ENCODE measurements around the gene PMEL. TPM values are rescaled to one million over a fixed set of nuclear protein-coding genes. Genes with fewer than 3 reads are reported as not detected.

PMEL gene
- total RNA-seq, 1 donor from 2014 or later: 0.32 TPM

DNA sequence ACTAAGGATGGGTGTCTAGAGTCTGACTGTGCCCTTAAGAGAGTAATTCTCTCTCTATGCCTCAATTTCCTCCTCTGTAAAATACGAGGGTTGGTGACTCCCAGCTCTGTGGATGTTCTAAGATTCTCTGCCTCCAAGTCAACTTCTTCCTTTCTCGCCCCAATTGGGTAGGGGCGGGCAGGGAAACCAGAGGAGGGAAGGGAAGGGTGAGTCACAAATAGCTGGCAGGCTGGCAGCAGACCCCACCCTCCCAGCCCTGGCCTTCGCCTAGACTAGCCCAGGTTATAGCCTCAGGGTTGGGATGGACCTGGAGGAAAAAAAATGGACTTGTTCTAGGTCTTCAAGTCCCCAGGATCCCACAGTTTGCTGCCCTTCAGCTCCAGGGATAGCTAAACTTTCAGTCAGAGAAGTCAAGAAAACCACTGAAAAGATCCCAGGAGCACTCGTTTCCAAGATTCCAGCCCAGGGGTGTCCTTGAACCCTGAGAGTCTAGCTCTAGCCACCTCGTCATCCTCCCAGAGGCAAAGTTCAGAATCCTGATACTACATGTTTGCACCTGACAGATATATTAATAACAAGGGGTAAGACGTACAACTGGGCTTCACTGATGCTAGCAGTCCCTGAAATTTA is 32.6 kb downstream of the PMEL start:
- DNase-seq (ENCODE audit: low spot score): no peak
- Mint-ChIP-seq H3K9me3 (no peaks in the 10 kb centered on the region), H3K36me3 (ENCODE audit: low read depth) (peaks cover 56% of the 10 kb centered on the region), H3K4me1 (ENCODE audit: low read depth) (peaks cover 62% of the 10 kb centered on the region), H3K27ac (peak overlapping the region; percentile 81), H3K27me3 (ENCODE audit: low read depth) (no peaks in the 10 kb centered on the region), H3K4me3 (ENCODE audit: low read depth) (peak overlapping the region; percentile 99)
- intact Hi-C loops (cut with micrococcal nuclease): loop anchor here (5.0 kb wide), 1 partner anchor 951 kb away; the partner anchor contains the start of gene TESPA1

DNA sequence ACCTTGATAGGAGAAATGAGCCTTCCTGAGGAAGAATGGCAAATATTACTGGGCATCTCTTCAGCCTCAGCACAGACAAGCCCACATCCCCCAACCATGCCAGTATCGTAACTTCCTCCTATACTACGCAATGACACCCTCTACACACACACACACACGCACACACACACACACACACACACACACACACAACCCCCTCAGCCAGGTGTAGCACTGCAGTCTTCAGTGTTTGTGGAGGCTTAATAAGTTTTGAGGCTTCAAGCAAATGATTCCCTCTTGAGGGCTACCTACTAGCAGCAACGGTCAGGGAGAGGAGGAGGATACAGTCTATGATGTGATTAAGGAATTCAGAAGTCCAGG is 33.3 kb downstream of the PMEL start:
- DNase-seq (ENCODE audit: low spot score): no peak
- Mint-ChIP-seq H3K4me3 (ENCODE audit: low read depth) (peak overlapping the region; percentile 99), H3K4me1 (ENCODE audit: low read depth) (peaks cover 62% of the 10 kb centered on the region), H3K36me3 (ENCODE audit: low read depth) (peaks cover 48% of the 10 kb centered on the region), H3K27ac (peak overlapping the region; percentile 81), H3K27me3 (ENCODE audit: low read depth) (no peaks in the 10 kb centered on the region), H3K9me3 (no peaks in the 10 kb centered on the region)
- intact Hi-C loops (cut with micrococcal nuclease): loop anchor here (5.0 kb wide), 1 partner anchor 950 kb away; the partner anchor contains the start of gene TESPA1

DNA sequence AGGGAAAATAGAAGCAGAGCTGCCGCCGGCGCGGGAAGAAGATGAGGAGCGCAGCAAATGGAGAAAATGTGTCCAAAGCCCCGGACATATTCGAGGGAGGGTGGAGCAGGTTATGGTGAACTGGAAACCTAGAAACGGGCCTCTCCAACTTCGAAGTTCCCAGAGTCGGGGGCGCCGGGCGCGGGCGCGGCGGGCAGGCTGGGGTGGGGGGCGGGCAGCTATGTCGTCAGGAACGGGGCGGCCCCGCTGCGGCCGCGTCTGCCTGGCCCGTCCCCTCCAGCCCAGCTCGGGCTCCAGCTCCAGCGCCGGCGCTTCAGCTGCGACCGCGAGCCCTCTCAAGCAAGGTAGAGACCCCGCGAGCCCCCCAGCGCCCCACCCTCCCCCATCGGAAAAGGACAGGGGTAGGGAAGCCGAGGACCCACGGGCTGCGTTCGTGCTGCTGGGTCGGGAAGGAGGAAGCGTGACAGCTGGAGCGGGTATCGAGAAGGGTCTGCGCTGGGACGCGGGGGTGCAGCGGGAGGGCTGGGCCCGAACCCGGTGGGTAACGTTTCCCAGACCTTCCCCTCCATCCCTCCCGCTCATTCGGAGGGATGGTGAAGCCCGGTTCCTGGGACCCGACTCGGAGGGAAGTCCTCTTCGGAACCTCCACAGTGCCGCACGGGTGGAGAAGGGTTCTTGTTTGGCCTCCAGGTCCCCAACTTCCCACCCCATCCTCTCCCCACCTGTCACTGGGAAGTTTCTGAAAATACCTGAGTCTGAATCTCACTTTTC is 33.9 kb downstream of the PMEL start:
- no peaks in the 10 kb centered on the region for H3K9me3 Mint-ChIP-seq
- peak overlapping the region; percentile 99 for H3K4me3 Mint-ChIP-seq (ENCODE audit: low read depth)
- H3K27me3 Mint-ChIP-seq (ENCODE audit: low read depth): no peaks in the 10 kb centered on the region
- intact Hi-C loops (cut with micrococcal nuclease): loop anchor here (1.0 to 5.0 kb wide), 3 partner anchors 8 to 950 kb away; partner anchors contain the start of genes SUOX and TESPA1
- DNase-seq (ENCODE audit: low spot score): no peak
- peak overlapping the region; percentile 98 for H3K27ac Mint-ChIP-seq
- peaks cover 45% of the 10 kb centered on the region for H3K36me3 Mint-ChIP-seq (ENCODE audit: low read depth)
- peaks cover 57% of the 10 kb centered on the region for H3K4me1 Mint-ChIP-seq (ENCODE audit: low read depth)

DNA sequence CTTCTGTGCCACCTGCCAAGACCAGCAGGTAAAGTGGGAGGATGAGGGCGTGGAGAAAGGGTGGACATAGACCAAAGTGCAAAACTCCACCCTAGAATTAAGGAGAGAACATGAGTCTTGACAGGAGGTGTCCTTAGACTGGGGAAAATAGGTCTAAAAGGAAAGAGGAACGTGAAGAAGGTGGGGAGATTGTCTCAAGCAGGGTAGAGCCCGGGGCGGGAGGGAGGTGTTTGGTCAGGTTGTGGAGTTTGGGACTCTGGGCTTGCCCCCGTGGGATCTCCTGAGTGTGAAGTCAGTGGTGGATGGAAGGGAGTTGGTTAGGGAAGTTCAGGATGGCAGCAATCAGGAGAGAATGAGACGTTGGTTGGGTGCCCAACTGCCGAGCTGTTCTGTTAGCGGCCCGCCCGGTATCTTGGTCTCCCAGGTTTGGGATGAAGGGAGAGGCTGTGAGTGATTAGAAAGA is 34.5 kb downstream of the PMEL start:
- intact Hi-C loops (cut with micrococcal nuclease): loop anchor here (1.0 to 5.0 kb wide), 3 partner anchors 9 to 949 kb away; partner anchors contain the start of genes SUOX and TESPA1
- H3K4me3 Mint-ChIP-seq (ENCODE audit: low read depth): peak overlapping the region; percentile 99
- no peaks in the 10 kb centered on the region for H3K9me3 Mint-ChIP-seq
- H3K27ac Mint-ChIP-seq: peak overlapping the region; percentile 98
- no peaks in the 10 kb centered on the region for H3K27me3 Mint-ChIP-seq (ENCODE audit: low read depth)
- H3K4me1 Mint-ChIP-seq (ENCODE audit: low read depth): peaks cover 54% of the 10 kb centered on the region
- peaks cover 44% of the 10 kb centered on the region for H3K36me3 Mint-ChIP-seq (ENCODE audit: low read depth)
- DNase-seq (ENCODE audit: low spot score): no peak

DNA sequence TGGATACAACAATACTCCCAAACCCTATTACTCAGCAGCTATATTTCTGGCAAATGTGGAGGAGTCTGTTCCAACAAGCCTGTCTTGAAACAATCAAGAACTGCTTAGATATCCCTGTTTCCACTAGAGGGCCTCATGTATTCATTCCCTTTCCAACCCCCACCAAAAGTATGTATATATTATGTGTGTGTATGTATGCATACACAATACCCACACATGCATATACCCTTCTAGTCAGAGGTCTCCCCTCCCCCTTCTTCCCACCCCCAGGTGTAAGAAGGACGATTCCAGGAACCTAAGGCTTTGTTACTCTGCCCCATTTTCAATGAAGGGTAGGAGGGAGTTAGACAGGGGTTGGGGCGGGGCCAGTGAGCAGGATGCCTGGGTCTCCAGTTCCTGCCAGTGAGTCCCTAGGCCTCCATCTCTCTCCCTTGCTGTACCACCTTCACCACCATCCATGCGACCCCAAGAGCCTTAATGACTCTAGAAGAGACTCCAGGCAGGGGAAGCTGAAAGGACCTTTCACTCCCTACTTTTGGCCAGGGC is 35.0 kb downstream of the PMEL start, which contains the start of gene DGKA:
Gene DGKA, plus strand, starts transcription at position 392 of the 546 bp plus-strand sequence. CDS start 5,342 bp downstream, outside the sequence.
- Mint-ChIP-seq H3K4me3 (ENCODE audit: low read depth) (peak within 1 kb of the TSS; percentile 99), H3K4me1 (ENCODE audit: low read depth) (peaks cover 55% of the 10 kb centered on the region), H3K9me3 (no peaks in the 10 kb centered on the region), H3K36me3 (ENCODE audit: low read depth) (peaks cover 43% of the 10 kb centered on the region), H3K27me3 (ENCODE audit: low read depth) (no peaks in the 10 kb centered on the region), H3K27ac (peak within 1 kb of the TSS; percentile 98)
- intact Hi-C loops (cut with micrococcal nuclease): loop anchor here (1.0 to 5.0 kb wide), 4 partner anchors 9 to 949 kb away; partner anchors contain the start of genes SUOX and TESPA1
- DNase-seq (ENCODE audit: low spot score): peak; percentile 71

DNA sequence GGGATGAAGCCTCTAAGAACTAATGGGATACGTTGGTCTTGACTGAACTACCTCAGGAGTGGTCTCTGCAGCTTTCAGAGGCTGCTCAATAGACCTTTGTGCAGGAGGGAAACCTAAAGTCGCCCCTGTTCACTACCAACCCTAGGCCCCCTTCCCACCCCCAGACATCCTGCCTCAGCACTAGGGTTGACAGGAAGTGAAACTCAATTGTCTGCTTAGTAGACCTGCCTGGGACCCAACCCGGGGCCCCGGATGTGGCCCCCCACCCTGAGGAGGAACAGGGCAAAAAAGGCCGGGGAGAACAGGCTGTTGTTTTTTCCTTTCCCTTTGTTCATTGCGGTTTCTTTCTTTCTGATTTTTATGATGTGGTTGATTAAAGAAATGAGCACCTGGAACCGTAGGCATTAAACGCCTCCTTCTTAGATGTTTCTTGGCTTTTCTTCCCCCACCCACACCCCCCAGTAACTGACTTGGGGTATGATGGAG is 36.5 kb downstream of the PMEL start:
- H3K27ac Mint-ChIP-seq: peak overlapping the region; percentile 98
- no peaks in the 10 kb centered on the region for H3K27me3 Mint-ChIP-seq (ENCODE audit: low read depth)
- intact Hi-C loops (cut with micrococcal nuclease): loop anchor here (1.0 to 10.0 kb wide), 4 partner anchors 112 to 705 kb away; partner anchors contain the start of genes BAZ2A, RPS26 and ZC3H10
- peak; percentile 86 for DNase-seq (ENCODE audit: low spot score)
- peaks cover 54% of the 10 kb centered on the region for H3K4me1 Mint-ChIP-seq (ENCODE audit: low read depth)
- no peaks in the 10 kb centered on the region for H3K9me3 Mint-ChIP-seq
- H3K36me3 Mint-ChIP-seq (ENCODE audit: low read depth): peaks cover 49% of the 10 kb centered on the region
- peak overlapping the region; percentile 99 for H3K4me3 Mint-ChIP-seq (ENCODE audit: low read depth)

DNA sequence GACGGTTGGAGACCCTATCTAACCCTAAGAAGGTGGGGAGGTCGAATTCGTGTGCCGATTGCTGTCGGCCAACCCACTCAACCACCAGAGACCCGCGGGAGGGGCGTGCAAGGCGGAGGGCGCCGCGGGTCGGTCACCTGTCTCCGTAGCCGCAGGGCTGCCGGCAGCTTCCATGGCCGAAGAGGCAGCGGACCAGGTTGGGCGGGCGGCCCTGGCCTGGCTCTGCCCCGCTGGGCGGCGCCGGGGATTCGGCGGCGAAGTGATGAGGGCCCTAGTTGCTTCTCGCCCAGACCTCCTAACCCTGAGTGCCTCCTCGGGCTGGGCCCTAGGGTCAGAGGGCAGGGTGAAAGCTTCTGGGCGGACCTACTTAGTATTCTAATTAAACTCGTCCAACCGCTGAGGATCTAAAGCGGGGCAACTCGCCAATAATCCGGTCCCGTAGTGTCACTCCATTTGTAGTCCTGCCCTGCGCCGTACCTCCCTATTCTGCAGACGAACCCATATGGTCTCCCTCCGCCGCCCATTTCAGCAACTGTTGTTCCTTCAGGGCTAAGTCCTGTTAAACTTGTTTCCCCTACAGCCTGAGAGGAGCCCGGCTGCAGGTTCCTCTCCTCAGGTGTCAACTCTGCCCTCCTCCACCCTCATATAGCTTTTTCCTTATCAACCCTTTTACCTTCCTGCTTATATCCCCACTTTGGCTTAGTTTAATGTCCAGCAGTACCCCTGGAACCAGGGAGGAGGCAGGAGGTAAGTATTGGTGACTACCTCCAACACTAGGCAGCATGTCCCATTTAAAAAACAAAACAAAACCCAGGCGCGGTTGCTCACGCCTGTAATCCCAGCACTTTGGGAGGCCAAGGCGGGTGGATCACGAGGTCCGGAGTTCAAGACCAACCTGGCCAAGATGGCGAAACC is 38.0 kb downstream of the PMEL start, which contains the start of gene PYM1:
Gene PYM1, minus strand, starts transcription at position 307 of the 915 bp plus-strand sequence. Its CDS starts 133 bp downstream, at position 174.
- H3K36me3 Mint-ChIP-seq (ENCODE audit: low read depth): peaks cover 48% of the 10 kb centered on the region

DNA sequence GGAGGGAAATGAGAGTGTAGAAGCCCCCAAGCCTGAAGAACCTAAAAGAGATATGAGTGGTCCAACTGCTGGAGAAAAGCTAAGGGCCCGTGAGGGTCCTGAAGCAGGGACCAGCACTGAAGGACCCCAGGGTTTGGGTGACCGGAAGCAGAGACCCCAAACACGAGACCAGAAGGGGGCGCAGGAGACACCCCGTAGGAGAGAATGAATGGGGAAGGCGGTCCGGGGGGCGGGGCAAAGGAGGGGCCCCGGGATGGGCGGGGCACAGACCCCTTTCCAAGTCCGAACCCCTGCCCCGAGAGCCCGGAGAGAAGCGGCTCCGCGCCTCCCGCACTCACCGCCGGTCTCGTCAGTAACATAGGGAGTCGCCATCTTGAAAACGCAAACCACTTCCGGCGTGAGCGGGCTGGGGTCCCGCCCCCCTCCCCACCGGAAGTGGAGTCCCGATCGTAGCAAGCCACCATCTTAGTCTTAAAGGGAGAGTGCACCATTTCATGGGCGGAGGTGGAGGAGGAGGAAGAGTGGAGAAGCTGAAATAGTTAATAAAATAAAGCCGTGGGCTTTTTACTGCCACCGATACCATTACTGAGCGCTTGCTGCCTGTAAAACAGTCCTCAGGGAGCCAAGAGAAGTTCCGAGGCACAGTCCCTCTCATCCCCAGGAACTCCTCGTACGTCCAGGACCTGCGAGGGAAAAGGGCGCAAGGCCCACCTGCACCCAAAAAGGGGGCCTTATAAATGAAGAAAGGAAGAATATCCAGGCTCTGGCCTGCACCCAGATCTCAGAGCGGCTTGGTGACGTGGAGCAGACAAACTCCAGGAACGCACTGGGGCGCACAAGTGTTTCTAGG is 38.9 kb downstream of the PMEL start:
- intact Hi-C loops (cut with micrococcal nuclease): loop anchor here (1.0 to 10.0 kb wide), 5 partner anchors 14 to 708 kb away; partner anchors contain the start of genes BAZ2A, DNAJC14, PA2G4 and SARNP
- Mint-ChIP-seq H3K4me3 (ENCODE audit: low read depth) (peak overlapping the region; percentile 99), H3K9me3 (no peaks in the 10 kb centered on the region), H3K4me1 (ENCODE audit: low read depth) (peaks cover 53% of the 10 kb centered on the region), H3K27me3 (ENCODE audit: low read depth) (no peaks in the 10 kb centered on the region), H3K36me3 (ENCODE audit: low read depth) (peaks cover 51% of the 10 kb centered on the region), H3K27ac (peak overlapping the region; percentile 91)
- DNase-seq (ENCODE audit: low spot score): peak; percentile 88

More for the DNA sequence above, 38.0 kb downstream of the PMEL start, which contains the start of gene PYM1:
- Mint-ChIP-seq H3K27me3 (ENCODE audit: low read depth) (no peaks in the 10 kb centered on the region), H3K4me1 (ENCODE audit: low read depth) (peaks cover 50% of the 10 kb centered on the region), H3K27ac (peak within 1 kb of the TSS; percentile 98), H3K4me3 (ENCODE audit: low read depth) (peak within 1 kb of the TSS; percentile 99), H3K9me3 (no peaks in the 10 kb centered on the region)
- intact Hi-C loops (cut with micrococcal nuclease): loop anchor here (1.0 to 10.0 kb wide), 6 partner anchors 13 to 707 kb away; partner anchors contain the start of genes BAZ2A, DNAJC14, PA2G4 and SARNP
- DNase-seq (ENCODE audit: low spot score): peak; percentile 72

DNA sequence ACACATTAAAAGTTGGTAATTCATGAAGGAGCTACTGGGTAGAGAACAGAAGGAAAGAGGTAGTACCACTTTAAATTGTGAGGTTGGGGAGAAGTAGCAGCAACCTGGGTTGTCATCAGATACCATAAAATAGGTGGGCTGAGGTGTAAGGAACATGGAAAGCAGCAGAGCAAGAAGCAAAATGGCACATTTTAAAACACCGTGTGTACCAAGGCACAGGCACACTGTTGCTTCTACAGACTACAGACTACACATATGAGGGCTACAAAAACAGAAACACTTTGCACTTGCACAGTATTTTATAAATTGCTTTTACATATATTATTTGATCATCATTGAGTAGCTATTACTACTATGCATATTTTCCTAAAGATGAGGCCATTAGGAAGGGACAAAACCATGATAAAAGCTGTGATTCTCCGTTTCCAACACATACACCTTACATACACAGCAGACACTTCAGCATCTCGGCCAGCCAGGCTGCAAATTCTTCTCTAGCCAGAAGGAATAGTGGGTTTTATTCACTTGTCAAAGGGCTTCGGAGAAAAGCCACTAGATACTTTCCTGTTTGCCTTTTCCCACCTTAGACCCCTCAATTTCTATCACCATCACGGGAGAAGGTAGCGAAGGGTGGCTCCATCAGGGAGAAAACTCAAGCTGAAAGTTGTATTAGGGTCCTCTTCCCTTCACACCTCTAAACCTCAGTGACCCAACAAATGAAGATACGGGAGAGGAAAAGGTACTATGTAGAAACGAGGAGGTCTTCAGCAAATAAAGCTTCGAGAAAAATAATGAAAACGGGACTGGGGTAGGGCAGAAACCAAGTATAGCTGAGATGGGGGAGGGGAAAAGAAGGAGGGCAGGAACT is 39.7 kb downstream of the PMEL start:
- Mint-ChIP-seq H3K4me1 (ENCODE audit: low read depth) (peaks cover 57% of the 10 kb centered on the region), H3K4me3 (ENCODE audit: low read depth) (peak overlapping the region; percentile 99), H3K9me3 (no peaks in the 10 kb centered on the region), H3K27me3 (ENCODE audit: low read depth) (no peaks in the 10 kb centered on the region), H3K27ac (peak overlapping the region; percentile 91), H3K36me3 (ENCODE audit: low read depth) (peaks cover 53% of the 10 kb centered on the region)
- no peak for DNase-seq (ENCODE audit: low spot score)
- intact Hi-C loops (cut with micrococcal nuclease): loop anchor here (2.0 to 10.0 kb wide), 2 partner anchors 15 to 709 kb away; partner anchors contain the start of gene BAZ2A

DNA sequence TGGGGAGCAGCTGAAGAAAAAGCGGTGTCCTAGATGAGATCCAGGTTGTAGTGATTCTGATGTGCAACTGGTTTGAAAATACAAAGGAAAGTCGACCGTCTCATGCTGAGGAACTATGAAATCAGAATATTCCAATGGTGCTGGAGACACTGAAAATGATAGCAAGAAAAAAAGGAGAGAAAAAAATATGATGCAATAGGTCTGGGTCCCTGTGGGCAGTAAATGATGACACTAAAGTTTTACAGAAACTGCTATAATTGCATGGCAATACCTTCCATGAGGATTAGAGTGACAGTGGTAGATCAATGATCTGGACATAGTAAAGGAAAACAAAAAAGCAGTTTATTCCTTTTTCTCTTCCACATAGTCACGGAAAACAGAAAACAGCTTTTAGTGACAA is 40.5 kb downstream of the PMEL start:
- Mint-ChIP-seq H3K4me1 (ENCODE audit: low read depth) (peaks cover 56% of the 10 kb centered on the region), H3K9me3 (no peaks in the 10 kb centered on the region), H3K27me3 (ENCODE audit: low read depth) (no peaks in the 10 kb centered on the region), H3K4me3 (ENCODE audit: low read depth) (peak overlapping the region; percentile 99), H3K36me3 (ENCODE audit: low read depth) (peaks cover 54% of the 10 kb centered on the region), H3K27ac (peak overlapping the region; percentile 91)
- no peak for DNase-seq (ENCODE audit: low spot score)
- intact Hi-C loops (cut with micrococcal nuclease): loop anchor here (10.0 kb wide), 1 partner anchor 709 kb away; the partner anchor contains the start of gene BAZ2A
